RWPE1 (cell line): ENCODE data around the gene MSANTD1.

Experiments
- CTCF ChIA-PET: fragments of 350-600 bp; sonication (Branson Sonifier 250); formaldehyde crosslinking; extraction: SDS; loops from one replicate; lab custom pipeline; 2021; lab: Yijun Ruan, JAX
- POLR2A ChIA-PET: fragments of 400-600 bp; formaldehyde crosslinking; extraction: SDS; loops from one replicate; lab custom pipeline; 2020; ENCODE audit warnings: antibody characterized with exemption; ENCODE audit not compliant: low non-redundant PET; lab: Yijun Ruan, JAX
- DNase-seq: peaks from one replicate; pipeline ENCODE4 v3.0.0; 2012; ENCODE audit warnings: low spot score
- H3K27ac ChIP-seq: fragments of 450-650 bp; 2 replicates; pipeline ENCODE4 v1.5.1; 2017
- CTCF ChIP-seq: fragments of 450-650 bp; conservative IDR thresholded peaks from 2 replicates; pipeline ENCODE4 v1.5.1; 2017; ENCODE audit warnings: low read depth, mild to moderate bottlenecking

Gene MSANTD1

DNA sequence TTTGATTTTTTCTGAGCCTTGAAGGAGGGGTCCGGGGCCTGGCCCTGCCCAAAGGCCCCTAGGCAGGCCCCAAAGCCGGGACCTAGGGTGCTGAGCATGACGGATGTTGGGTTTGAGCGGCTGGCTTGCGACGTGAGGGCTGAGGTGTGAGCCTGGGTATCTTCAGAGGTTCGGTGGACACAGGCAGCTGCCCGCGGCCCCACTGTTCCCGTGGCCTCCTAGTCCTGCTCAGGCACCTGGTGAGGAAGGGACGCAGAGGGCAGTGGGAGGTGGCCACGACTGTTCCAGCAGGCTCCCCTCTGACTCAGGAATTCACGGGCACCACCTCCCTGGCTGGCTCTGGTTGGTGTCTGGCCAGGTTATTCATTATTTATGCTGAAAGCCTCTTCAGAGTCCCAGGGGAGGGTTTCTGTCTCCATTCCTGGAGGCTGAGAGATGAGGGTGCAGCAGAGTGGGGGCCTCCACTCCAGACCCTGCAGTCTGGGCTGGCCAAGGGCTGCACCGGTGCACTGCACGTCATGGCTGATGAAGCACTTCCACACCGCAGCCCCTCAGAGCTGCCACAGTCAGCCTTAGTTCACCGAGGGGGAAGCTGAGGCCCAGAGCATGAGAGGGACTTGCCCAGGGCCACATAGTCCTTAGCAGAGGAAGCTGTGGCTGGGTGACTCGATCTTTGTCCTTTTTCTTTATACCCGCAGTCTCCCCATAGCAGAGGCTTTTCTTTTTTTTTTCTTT, 2.2 kb downstream of the MSANTD1 start:
- POLR2A ChIA-PET, result no interaction called here
- no peak overlapping the region for H3K27ac ChIP-seq
- CTCF ChIA-PET, result no interaction called here
- no peak for TF ChIP-seq CTCF
- no peak for DNase-seq

DNA sequence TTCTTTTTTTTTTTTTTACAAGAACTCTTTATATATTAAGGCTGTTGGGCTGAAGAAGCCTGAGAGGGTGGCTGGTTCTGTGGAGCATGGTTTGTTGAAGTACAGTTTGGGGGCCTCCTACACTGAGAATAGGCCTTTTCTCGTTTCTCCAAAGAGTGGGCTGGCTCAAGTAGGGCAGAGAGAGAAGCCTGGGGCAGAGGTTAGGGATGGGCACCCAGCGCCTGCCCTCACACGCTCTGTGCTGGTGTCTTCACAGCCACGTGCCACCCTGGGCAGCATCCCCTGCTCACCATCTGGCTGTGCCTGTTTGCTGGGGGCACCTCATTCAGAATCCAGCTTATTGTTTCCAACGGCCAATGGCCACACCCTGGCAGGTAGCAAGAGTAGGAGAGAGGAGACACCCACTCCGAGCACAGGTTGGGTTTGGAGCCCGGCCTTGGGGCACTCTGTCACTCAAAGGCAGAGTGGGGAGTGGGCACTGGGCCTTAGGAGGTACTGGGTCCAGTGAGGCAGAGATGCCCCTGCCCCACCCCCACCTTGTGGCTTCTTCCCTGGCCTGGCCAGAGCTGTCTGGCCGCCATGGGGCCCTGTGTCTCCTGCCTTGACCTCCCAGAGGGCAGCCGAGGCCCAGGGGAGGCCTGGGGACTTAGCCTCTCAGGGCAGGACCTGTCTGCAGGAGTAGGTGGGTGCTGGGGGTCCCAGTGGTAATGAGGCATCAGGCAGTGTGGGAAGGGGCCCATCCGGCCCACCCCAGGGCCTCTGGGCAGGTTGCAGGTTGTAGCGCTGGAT, 2.9 kb downstream of the MSANTD1 start:
- TF ChIP-seq CTCF, result no peak
- ChIA-PET POLR2A (no interaction called here), CTCF (no interaction called here)
- DNase-seq, result no peak
- no peak overlapping the region for H3K27ac ChIP-seq

GRCh38 chr4:3252480-3252828, 3.5 kb downstream of the MSANTD1 start:
- TF ChIP-seq CTCF, result no peak
- no peak overlapping the region for H3K27ac ChIP-seq
- DNase-seq, result no peak
- POLR2A ChIA-PET, result no interaction called here
- CTCF ChIA-PET, result no interaction called here

GRCh38 chr4:3252831-3253641, 4.1 kb downstream of the MSANTD1 start:
- H3K27ac ChIP-seq, result no peak overlapping the region
- TF ChIP-seq CTCF, result no peak
- ChIA-PET CTCF (no interaction called here), POLR2A (no interaction called here)
- DNase-seq, result no peak

DNA sequence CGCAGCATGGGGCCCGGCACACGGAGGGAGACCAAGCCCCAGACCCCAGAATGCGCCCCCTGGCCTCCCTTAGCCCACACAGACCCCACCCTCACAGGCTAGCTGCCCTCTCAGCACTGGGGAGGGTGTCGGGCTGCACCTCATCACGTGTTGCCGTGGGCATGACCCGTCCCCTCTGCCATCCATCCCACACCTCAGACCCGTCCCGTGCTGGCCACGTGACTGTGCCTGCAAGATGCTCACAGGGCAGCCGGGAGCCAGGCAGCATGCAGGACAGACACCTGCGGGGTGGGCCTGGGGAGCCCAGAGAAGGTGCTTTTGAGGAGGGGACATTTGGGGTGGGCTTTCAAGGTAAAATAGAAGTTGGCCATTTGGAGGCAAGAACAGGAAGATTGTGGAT, 4.8 kb downstream of the MSANTD1 start:
- no peak overlapping the region for H3K27ac ChIP-seq
- no peak for DNase-seq
- POLR2A ChIA-PET, result no interaction called here
- CTCF ChIA-PET, result no interaction called here
- no peak for TF ChIP-seq CTCF
